Measurements from ENCODE around the gene CALD1.

Gene CALD1

DNA sequence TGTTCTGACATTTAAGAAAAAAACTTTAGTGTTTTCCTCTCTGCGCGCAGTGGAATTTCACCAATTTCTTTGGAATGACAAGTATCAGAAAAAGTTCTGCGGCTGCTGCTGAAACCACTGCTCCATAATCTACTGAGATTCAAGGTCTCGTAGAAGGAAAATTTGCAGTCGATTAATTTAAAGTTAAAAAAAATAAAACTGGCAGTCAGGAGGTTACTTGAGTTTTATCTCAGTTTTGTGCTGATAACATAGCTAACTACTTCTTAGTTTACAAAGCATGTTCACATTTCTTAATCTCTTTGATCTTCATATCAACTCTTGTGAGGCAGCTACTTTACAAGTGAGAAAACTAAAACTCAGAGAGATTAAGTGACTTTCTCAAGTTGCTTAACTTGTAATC, 18.2 kb upstream of the CALD1 start:
- TF ChIP-seq, protein P1, sequence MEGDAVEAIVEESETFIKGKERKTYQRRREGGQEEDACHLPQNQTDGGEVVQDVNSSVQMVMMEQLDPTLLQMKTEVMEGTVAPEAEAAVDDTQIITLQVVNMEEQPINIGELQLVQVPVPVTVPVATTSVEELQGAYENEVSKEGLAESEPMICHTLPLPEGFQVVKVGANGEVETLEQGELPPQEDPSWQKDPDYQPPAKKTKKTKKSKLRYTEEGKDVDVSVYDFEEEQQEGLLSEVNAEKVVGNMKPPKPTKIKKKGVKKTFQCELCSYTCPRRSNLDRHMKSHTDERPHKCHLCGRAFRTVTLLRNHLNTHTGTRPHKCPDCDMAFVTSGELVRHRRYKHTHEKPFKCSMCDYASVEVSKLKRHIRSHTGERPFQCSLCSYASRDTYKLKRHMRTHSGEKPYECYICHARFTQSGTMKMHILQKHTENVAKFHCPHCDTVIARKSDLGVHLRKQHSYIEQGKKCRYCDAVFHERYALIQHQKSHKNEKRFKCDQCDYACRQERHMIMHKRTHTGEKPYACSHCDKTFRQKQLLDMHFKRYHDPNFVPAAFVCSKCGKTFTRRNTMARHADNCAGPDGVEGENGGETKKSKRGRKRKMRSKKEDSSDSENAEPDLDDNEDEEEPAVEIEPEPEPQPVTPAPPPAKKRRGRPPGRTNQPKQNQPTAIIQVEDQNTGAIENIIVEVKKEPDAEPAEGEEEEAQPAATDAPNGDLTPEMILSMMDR (conservative IDR thresholded peaks at IDR 0.05; ENCODE audit: control insufficient read depth, insufficient read depth, low read depth, low read length): no peak

DNA sequence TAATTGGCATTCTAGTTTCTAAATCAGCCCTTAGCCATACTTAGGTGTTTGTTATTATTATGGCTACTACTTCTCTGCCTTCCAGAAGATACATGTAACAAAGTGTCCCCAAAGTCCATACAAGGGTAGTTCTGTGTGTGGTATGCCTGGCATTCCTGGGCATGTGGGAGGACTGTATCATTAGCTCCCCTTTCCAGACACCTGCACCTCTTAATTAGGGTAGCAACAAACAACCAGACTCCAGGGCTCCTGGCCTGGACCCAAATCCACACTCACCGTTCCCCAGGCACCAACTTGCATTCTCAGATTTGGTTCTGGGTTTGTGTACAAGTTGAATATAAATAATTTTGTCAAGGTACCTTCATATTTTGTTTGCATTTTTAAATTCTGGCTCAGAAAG, 15.5 kb upstream of the CALD1 start:
- no peak for DNase-seq (ENCODE audit: low read depth)
- no peak overlapping the region for H3K4me3 ChIP-seq (ENCODE audit: control insufficient read depth, low read depth, low read length)
- TF ChIP-seq, protein P1 (conservative IDR thresholded peaks at IDR 0.05; ENCODE audit: control insufficient read depth, insufficient read depth, low read depth, low read length): no peak

More for the DNA sequence above, 18.2 kb upstream of the CALD1 start:
- DNase-seq (ENCODE audit: low read depth): no peak
- no peak overlapping the region for H3K4me3 ChIP-seq (ENCODE audit: control insufficient read depth, low read depth, low read length)

DNA sequence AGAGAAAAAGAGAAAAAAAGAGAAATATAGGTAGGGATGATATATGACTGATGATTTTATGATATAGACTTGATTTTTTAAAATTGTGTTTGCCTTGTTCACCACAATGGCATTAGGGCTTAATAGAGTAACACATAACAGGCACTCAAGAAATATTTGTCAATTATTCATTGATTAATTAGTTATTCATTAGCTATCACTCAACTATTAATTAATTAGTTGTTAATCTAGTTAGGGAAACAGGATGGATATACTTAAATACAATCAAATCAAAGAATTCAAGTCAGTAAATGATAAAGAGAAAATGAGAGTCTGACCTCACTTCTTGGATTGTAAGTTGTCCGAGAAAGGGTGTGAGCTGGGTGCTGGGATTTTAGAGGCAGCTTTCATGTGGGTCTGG, 15.1 kb upstream of the CALD1 start:
- no peak overlapping the region for H3K4me3 ChIP-seq (ENCODE audit: control insufficient read depth, low read depth, low read length)
- no peak for DNase-seq (ENCODE audit: low read depth)
- TF ChIP-seq, protein P1 (conservative IDR thresholded peaks at IDR 0.05; ENCODE audit: control insufficient read depth, insufficient read depth, low read depth, low read length): no peak

DNA sequence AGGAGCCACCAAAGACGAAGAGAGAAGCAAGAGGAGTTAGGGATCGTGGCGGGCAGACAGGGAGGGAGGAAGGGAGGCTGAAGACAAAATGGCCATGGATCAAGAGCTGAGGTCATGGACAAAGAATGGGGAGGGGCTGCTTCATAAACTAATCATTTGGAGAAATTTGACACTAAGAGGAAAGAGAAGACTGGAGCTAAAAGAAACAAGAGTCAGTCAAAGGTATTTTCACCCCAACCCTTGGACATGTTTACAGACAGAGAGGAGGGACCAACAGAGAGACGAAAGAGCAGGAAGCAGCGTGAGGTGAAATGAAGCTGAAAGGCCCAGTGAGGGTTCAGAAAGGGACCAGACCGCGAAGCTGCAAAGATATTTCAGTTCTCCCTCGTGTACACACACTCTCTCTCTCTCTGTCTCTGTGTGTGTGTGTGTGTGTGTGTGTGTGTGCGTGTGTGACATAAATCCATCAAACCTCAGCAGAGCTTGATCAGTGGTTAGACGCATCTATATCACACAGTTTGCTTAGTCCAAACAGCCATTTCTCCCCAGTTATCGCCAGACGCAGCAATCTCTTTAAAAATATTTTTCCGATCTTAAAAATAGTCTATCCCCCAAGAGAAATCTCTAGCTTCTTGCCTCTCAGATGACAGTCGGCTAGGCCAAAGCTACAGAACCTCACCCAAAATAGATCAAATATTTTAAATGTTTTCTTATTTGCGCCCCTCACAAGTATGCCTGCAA, 12.5 kb upstream of the CALD1 start:
- peak; percentile 56 for DNase-seq (ENCODE audit: low read depth)

DNA sequence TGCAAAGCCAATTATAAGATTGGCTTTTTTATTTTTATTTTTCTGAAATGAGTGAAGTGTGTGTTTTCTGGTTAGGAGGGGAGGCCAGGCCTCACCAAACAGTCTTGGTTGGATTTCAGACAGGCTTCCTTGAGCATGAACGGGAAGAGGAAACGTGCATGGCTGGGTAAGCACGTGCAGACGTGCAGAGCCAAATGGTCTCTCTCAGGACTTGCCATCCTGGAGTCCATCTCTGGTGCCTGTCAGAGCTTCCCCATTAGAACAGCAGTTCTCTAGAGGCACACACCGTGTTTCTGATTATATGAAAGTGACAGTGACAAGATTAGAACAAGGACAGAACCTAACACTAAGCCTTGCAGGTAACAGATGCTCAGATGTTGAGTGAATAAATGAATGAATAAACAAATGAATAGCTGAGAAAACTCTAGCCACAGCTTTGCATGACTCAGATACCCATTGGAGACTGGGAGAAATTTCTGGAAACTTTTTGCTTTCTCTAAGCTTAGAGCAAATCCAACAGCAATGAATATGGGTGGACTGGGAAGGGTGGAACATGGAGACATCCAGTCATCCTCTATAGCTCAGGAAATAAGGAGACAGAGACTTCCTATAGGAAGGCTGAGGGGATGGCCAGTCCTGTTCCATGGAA, 11.8 kb upstream of the CALD1 start:
- TF ChIP-seq, protein P1 (conservative IDR thresholded peaks at IDR 0.05; ENCODE audit: control insufficient read depth, insufficient read depth, low read depth, low read length): no peak
- DNase-seq (ENCODE audit: low read depth): no peak
- H3K4me3 ChIP-seq (ENCODE audit: control insufficient read depth, low read depth, low read length): no peak overlapping the region

More for the DNA sequence above, 12.5 kb upstream of the CALD1 start:
- H3K4me3 ChIP-seq (ENCODE audit: control insufficient read depth, low read depth, low read length): no peak overlapping the region
- TF ChIP-seq, protein P1 (conservative IDR thresholded peaks at IDR 0.05; ENCODE audit: control insufficient read depth, insufficient read depth, low read depth, low read length): no peak

DNA sequence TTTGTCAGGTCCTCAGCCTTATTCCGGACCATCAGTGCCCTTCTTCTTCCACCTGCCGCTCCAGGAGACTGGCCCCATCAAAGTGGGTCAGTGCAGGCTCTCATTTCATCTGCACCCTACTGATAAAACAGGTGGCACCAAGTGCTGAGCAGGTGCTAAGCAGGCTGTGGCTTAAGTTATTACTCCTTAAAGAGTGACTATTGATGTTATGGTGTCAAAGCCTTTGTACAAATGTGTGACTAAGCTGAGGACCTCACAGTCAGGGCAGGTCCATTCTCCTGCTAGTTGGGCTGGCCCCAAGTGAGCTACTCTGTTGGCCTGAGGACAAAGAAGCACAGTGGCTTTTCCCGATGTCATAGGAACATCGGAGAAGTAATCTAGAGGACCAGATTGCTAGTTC, 11.2 kb upstream of the CALD1 start:
- TF ChIP-seq, protein P1 (conservative IDR thresholded peaks at IDR 0.05; ENCODE audit: control insufficient read depth, insufficient read depth, low read depth, low read length): no peak
- DNase-seq (ENCODE audit: low read depth): no peak
- H3K4me3 ChIP-seq (ENCODE audit: control insufficient read depth, low read depth, low read length): no peak overlapping the region

Measured in fibroblast of mammary gland (primary cell).